BE2C (cell line): Measurements from ENCODE around the gene GOLT1A.

Source experiments
- DNase-seq: peaks from one replicate; pipeline ENCODE4 v3.0.0-alpha.2; 2020
- H3K27me3 ChIP-seq: fragments of 250-450 bp; sonication (Bioruptor Pico); 2 replicates; pipeline ENCODE4 v1.5.1; 2020; ENCODE audit warnings: mild to moderate bottlenecking
- H3K36me3 ChIP-seq: fragments of 250-450 bp; sonication (Bioruptor Pico); 2 replicates; pipeline ENCODE4 v1.5.1; 2020; ENCODE audit warnings: mild to moderate bottlenecking
- H3K4me1 ChIP-seq: fragments of 250-450 bp; sonication (Bioruptor Pico); 2 replicates; pipeline ENCODE4 v1.5.1; 2020
- H3K4me3 ChIP-seq: 2 replicates; pipeline ENCODE4 v1.5.1; 2011; ENCODE audit warnings: low read depth, low read length
- H3K9me3 ChIP-seq: fragments of 250-450 bp; sonication (Bioruptor Pico); 2 replicates; pipeline ENCODE4 v1.5.1; 2020
- CTCF ChIP-seq: IDR thresholded peaks from 2 replicates; pipeline ENCODE4 v1.5.1; 2012; ENCODE audit warnings: mild to moderate bottlenecking, low read depth, low read length

Gene GOLT1A

GRCh38 chr1:204154568-204155255, 59.1 kb downstream of the GOLT1A start:
- Histone ChIP-seq H3K9me3 (no peaks in the 10 kb centered on the region), H3K4me1 (peaks cover 4% of the 10 kb centered on the region), H3K36me3 (no peaks in the 10 kb centered on the region), H3K4me3 (no peak overlapping the region), H3K27me3 (no peaks in the 10 kb centered on the region; the same call in 1 of the 2 replicates)
- no peak for TF ChIP-seq CTCF
- peak; percentile 2 for DNase-seq

GRCh38 chr1:204153667-204154066, 60.1 kb downstream of the GOLT1A start:
- Histone ChIP-seq H3K36me3 (no peaks in the 10 kb centered on the region), H3K9me3 (no peaks in the 10 kb centered on the region), H3K4me1 (peaks cover 4% of the 10 kb centered on the region), H3K4me3 (no peak overlapping the region), H3K27me3 (no peaks in the 10 kb centered on the region; the same call in 1 of the 2 replicates)
- no peak for DNase-seq
- no peak for TF ChIP-seq CTCF

- Histone ChIP-seq H3K9me3 (no peaks in the 10 kb centered on the region), H3K27me3 (no peaks in the 10 kb centered on the region; the same call in 1 of the 2 replicates), H3K4me3 (peak overlapping the region; percentile 60), H3K36me3 (no peaks in the 10 kb centered on the region), H3K4me1 (peaks cover 4% of the 10 kb centered on the region)
- TF ChIP-seq CTCF = no peak
- no peak for DNase-seq
Observed at GRCh38 chr1:204152310-204153044, 61.3 kb downstream of the GOLT1A start.

GRCh38 chr1:204151552-204152309, 62.1 kb downstream of the GOLT1A start, which contains the start of gene ETNK2:
ETNK2 (minus strand) TSS chr1:204152044; CDS start chr1:204151852, 192 bp downstream.
- DNase-seq = peak; percentile 75
- peaks cover 4% of the 10 kb centered on the region for H3K4me1 ChIP-seq
- TF ChIP-seq CTCF = no peak
- H3K4me3 ChIP-seq = peak within 1 kb of the TSS; percentile 64
- no peaks in the 10 kb centered on the region for H3K9me3 ChIP-seq
- H3K27me3 ChIP-seq = no peaks in the 10 kb centered on the region; the same call in 1 of the 2 replicates
- H3K36me3 ChIP-seq = no peaks in the 10 kb centered on the region

GRCh38 chr1:204150702-204151551, 62.9 kb downstream of the GOLT1A start:
- H3K4me3 ChIP-seq = peak overlapping the region; percentile 64

More at GRCh38 chr1:204150702-204151551, 62.9 kb downstream of the GOLT1A start:
- Histone ChIP-seq H3K4me1 (peaks cover 4% of the 10 kb centered on the region), H3K9me3 (no peaks in the 10 kb centered on the region), H3K27me3 (no peaks in the 10 kb centered on the region; the same call in 1 of the 2 replicates), H3K36me3 (no peaks in the 10 kb centered on the region)
- no peak for TF ChIP-seq CTCF
- peak; percentile 5 for DNase-seq
